Esophagus muscularis mucosa (tissue), 4 donors: Measurements from ENCODE around the gene ELOVL4.

Source experiments
- CTCF ChIP-seq, 3 experiments: fragments of 200-600 bp in 2 of 3; fragments of 450-650 bp in 1 of 3; sonication (generic) in 2 of 3; IDR thresholded peaks; one replicate each; pipeline ENCODE4 v1.5.1; 2017 to 2019; ENCODE audit warnings: antibody characterized with exemption in 3 of 3, mild to moderate bottlenecking in 2 of 3, moderate library complexity in 1 of 3
- EP300 ChIP-seq: sonication (generic); formaldehyde crosslinking; IDR thresholded peaks from one replicate; pipeline ENCODE4 v1.6.1; 2017; ENCODE audit warnings: antibody characterized with exemption
- POLR2A ChIP-seq: fragments of 450-650 bp; IDR thresholded peaks from one replicate; pipeline ENCODE4 v1.6.1; 2017; ENCODE audit warnings: antibody characterized with exemption, moderate library complexity, mild to moderate bottlenecking, low read depth
- POLR2AphosphoS5 ChIP-seq, 2 donors: sonication (generic); formaldehyde crosslinking; IDR thresholded peaks; one replicate each; pipeline ENCODE4 v1.6.1; 2017; ENCODE audit warnings: antibody characterized with exemption in 2 of 2

GRCh38 chr6:79985128-79985527 is 37.8 kb upstream of the ELOVL4 start:
- TF ChIP-seq POLR2A (no peak), CTCF (IDR thresholded peaks at IDR 0.05) (no peak), POLR2AphosphoS5 (IDR thresholded peaks at IDR 0.05) (no peak), EP300 (no peak)
